GM12892 (cell line): ENCODE data around the gene IFNAR2.

Experiments used
- POLR2A ChIP-seq: IDR thresholded peaks from 2 replicates; pipeline ENCODE4 v1.6.1; 2011; ENCODE audit warnings: low read depth, low read length, control low read depth
- POLR2AphosphoS5 ChIP-seq: IDR thresholded peaks from 2 replicates; pipeline ENCODE4 v1.6.1; 2011; ENCODE audit warnings: low read depth, low read length, control low read depth

DNA sequence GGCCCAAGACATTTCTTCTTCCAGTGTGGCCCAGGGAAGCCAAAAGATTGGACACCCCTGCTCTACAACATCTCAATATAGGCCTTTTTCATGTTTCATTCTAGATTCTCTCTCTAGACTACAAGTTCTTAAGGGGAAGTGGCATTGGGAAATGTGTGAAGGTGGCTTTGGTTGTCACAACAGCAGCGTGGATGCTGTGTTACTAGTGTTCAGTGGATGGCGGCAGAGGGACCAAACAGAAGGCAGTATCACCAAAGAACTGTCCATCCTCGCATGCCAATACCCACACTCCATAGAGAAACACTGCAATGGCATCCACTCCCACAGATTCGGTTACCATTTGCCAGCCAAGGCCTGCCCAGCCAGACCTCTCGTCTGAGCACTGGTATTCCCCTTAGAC is 24.3 kb upstream of the IFNAR2 start:
- TF ChIP-seq POLR2A (no peak), POLR2AphosphoS5 (no peak)
